ENCODE results near the gene MAP7D1.

DNA sequence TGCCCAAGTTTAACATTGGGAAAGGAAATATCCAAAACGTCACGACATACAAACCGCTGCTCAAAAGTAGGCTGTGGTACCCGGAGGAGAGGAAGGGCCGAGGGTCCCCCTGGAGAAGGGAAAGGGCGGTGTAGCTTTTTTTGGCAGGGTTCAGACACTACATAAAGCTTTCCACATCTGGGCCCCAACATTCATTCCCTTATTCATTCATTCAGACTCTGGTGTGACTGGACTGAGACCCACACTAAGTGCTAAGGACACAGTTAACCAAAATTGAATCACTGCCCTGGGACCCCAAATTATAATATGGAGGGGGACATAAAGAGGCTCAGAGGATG is 20.7 kb upstream of the MAP7D1 start:
- TF ChIP-seq EZH2 (IDR thresholded peaks at IDR 0.05; ENCODE audit: insufficient read depth, poor library complexity, severe bottlenecking) = no peak
- no peak for TF ChIP-seq EZH2phosphoT487 (IDR thresholded peaks at IDR 0.05; ENCODE audit: insufficient read depth, low read depth)

Data from GM23248 (cell line).